PC-3 (cell line): ENCODE data around the gene ASPRV1. TPM values are rescaled to one million over a fixed set of nuclear protein-coding genes. Genes with fewer than 3 reads are reported as not detected.

Source experiments
- ATAC-seq: fragments of 200-7000 bp; cut with Tn5 transposase; 2 replicates; pipeline ENCODE4 v1.9.1; 2020; ENCODE audit warnings: mild to moderate bottlenecking, moderate library complexity
- BruUV-seq: library from RNA; stranded (reverse); fragments of 400-500 nt; replicated peaks from 2 replicates; lab custom pipeline; 2021; lab: Mats Ljungman, UMichigan
- CTCF ChIA-PET: fragments of 300-600 bp; sonication (Branson Sonifier 250); formaldehyde crosslinking; loops from one replicate; lab custom pipeline; 2022; ENCODE audit warnings: antibody characterized with exemption; lab: Charles Lee
- POLR2A ChIA-PET: fragments of 300-600 bp; sonication (Branson Sonifier 250); formaldehyde crosslinking; loops from one replicate; lab custom pipeline; 2022; ENCODE audit warnings: antibody characterized with exemption; ENCODE audit not compliant: unreplicated experiment; lab: Charles Lee
- DNase-seq: peaks from one replicate; pipeline ENCODE4 v3.0.0-alpha.2; 2015
- H2AFZ ChIP-seq: fragments of 300-600 bp; sonication (generic); 2 replicates; pipeline ENCODE4 v1.6.0; 2016; ENCODE audit warnings: antibody characterized with exemption, low read length
- H3F3A ChIP-seq: fragments of 300-600 bp; sonication (generic); one replicate; pipeline ENCODE4 v1.6.0; 2017; ENCODE audit warnings: antibody characterized with exemption, low read length, control low read depth, mild to moderate bottlenecking; ENCODE audit not compliant: unreplicated experiment
- H3K27ac ChIP-seq: fragments of 300-600 bp; sonication (generic); 2 replicates; pipeline ENCODE4 v1.5.1; 2016; ENCODE audit warnings: mild to moderate bottlenecking, low read length
- H3K27me3 ChIP-seq: fragments of 300-600 bp; sonication (generic); 2 replicates; pipeline ENCODE4 v1.6.1; 2016; ENCODE audit warnings: low read length, mixed read lengths
- H3K36me3 ChIP-seq: fragments of 300-600 bp; sonication (generic); 2 replicates; pipeline ENCODE4 v1.6.1; 2016; ENCODE audit warnings: low read depth, mixed run types, low read length, mixed read lengths
- H3K4me1 ChIP-seq: fragments of 300-600 bp; sonication (generic); 2 replicates; pipeline ENCODE4 v1.5.1; 2016; ENCODE audit warnings: low read length; ENCODE audit not compliant: insufficient read depth
- H3K4me2 ChIP-seq: fragments of 300-600 bp; sonication (generic); 2 replicates; pipeline ENCODE4 v1.6.0; 2016; ENCODE audit warnings: low read length
- H3K4me3 ChIP-seq: fragments of 300-600 bp; sonication (generic); 2 replicates; pipeline ENCODE4 v1.5.1; 2016; ENCODE audit warnings: mild to moderate bottlenecking, low read length, mixed read lengths
- H3K79me2 ChIP-seq: fragments of 300-600 bp; sonication (generic); 2 replicates; pipeline ENCODE4 v1.6.1; 2017; ENCODE audit warnings: low read length, mixed read lengths
- H3K9ac ChIP-seq: fragments of 300-600 bp; sonication (generic); 2 replicates; pipeline ENCODE4 v1.6.0; 2016; ENCODE audit warnings: mild to moderate bottlenecking, low read length
- H3K9me2 ChIP-seq: fragments of 300-600 bp; sonication (generic); replicated peaks from 2 replicates; pipeline ENCODE4 v1.6.1; 2016; ENCODE audit warnings: mixed run types, low read length, mixed read lengths
- H3K9me3 ChIP-seq: fragments of 300-600 bp; sonication (generic); 2 replicates; pipeline ENCODE4 v1.6.1; 2016; ENCODE audit warnings: low read length, mixed read lengths
- H4K20me1 ChIP-seq: fragments of 300-600 bp; sonication (generic); 2 replicates; pipeline ENCODE4 v1.6.1; 2016; ENCODE audit warnings: low read length, mixed read lengths
- EZH2 ChIP-seq: fragments of 300-600 bp; sonication (generic); IDR thresholded peaks from one replicate; pipeline ENCODE4 v1.6.1; 2017; ENCODE audit warnings: antibody characterized with exemption, mild to moderate bottlenecking, low read length; ENCODE audit not compliant: unreplicated experiment
- EZH2phosphoT487 ChIP-seq: fragments of 300-600 bp; sonication (generic); IDR thresholded peaks from 2 replicates; pipeline ENCODE4 v1.6.1; 2018; ENCODE audit warnings: mild to moderate bottlenecking, antibody characterized with exemption, low read length, borderline replicate concordance
- intact Hi-C: fragments of 100-400 bp; cut with micrococcal nuclease; formaldehyde crosslinking; loops from 2 replicates; pipeline ENCODE4 v1.9.0; 2023
- total RNA-seq: library from RNA; depleted of rRNA; stranded (reverse); fragments of >200 nt; gene quantifications from 2 replicates; pipeline ENCODE4 v1.2.3, GENCODE V29; 2014
- TF ChIP-seq, protein P1 (sequence below): fragments of 300-600 bp; sonication (generic); conservative IDR thresholded peaks from 2 replicates; pipeline ENCODE4 v1.5.1; 2017; ENCODE audit warnings: antibody characterized with exemption, low read depth, mild to moderate bottlenecking, low read length

ASPRV1 gene
- total RNA-seq, 1 experiment from 2014 or later: not detected

- DNase-seq (no peak), ATAC-seq (no peak)
- H3K4me3 ChIP-seq: no peak overlapping the region
- no peaks in the 10 kb centered on the region for H3K9me3 ChIP-seq
- H3K27ac ChIP-seq: no peak overlapping the region
- no peak overlapping the region for H2AFZ ChIP-seq
- no TSS peak for BruUV-seq
- no peak for TF ChIP-seq EZH2
- no peak for TF ChIP-seq EZH2phosphoT487
- TF ChIP-seq, protein P1, sequence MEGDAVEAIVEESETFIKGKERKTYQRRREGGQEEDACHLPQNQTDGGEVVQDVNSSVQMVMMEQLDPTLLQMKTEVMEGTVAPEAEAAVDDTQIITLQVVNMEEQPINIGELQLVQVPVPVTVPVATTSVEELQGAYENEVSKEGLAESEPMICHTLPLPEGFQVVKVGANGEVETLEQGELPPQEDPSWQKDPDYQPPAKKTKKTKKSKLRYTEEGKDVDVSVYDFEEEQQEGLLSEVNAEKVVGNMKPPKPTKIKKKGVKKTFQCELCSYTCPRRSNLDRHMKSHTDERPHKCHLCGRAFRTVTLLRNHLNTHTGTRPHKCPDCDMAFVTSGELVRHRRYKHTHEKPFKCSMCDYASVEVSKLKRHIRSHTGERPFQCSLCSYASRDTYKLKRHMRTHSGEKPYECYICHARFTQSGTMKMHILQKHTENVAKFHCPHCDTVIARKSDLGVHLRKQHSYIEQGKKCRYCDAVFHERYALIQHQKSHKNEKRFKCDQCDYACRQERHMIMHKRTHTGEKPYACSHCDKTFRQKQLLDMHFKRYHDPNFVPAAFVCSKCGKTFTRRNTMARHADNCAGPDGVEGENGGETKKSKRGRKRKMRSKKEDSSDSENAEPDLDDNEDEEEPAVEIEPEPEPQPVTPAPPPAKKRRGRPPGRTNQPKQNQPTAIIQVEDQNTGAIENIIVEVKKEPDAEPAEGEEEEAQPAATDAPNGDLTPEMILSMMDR: no peak
- H3F3A ChIP-seq: no peaks in the 10 kb centered on the region
- CTCF ChIA-PET: no interaction called here
- intact Hi-C loops: loop anchor here (5.0 kb wide), 1 partner anchor 78 kb away; the partner anchor contains the start of gene MXD1
- H3K4me1 ChIP-seq: peaks cover 37% of the 10 kb centered on the region
- H3K27me3 ChIP-seq: no peaks in the 10 kb centered on the region
- no peaks in the 10 kb centered on the region for H4K20me1 ChIP-seq
- H3K9ac ChIP-seq: no peak overlapping the region
- H3K4me2 ChIP-seq: no peak overlapping the region
- no peaks in the 10 kb centered on the region for H3K9me2 ChIP-seq
- POLR2A ChIA-PET: no interaction called here
- no peaks in the 10 kb centered on the region for H3K79me2 ChIP-seq
- H3K36me3 ChIP-seq: no peaks in the 10 kb centered on the region
These were observed 34.1 kb upstream of the ASPRV1 start for GRCh38 chr2:69995511-69995910.

DNA sequence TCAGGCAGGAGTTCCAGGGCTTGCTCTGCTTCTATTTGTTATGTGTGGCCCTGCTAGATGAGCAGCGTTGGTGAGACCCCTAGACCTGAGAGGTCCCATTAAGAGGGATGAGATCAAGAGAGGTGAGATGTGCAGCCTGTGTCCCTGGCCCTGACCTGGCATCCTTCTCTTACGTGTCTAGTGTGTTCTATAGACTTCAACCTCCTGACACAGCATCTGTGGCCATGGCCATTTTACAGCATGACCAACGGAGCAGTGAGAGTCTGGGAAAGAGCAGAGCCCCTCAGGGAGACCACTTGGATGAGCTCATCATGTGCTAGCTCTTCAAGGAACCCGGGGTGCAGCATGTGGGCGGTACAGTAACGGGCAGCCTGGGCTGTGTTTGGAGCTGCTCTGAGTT lies 32.7 kb upstream of the ASPRV1 start:
- DNase-seq: no peak
- H3K27me3 ChIP-seq: no peaks in the 10 kb centered on the region
- TF ChIP-seq EZH2 (no peak), EZH2phosphoT487 (no peak)
- TF ChIP-seq, protein P1: no peak
- H3K9ac ChIP-seq: no peak overlapping the region
- no peaks in the 10 kb centered on the region for H3K9me2 ChIP-seq
- POLR2A ChIA-PET: no interaction called here
- peaks cover 36% of the 10 kb centered on the region for H3K4me1 ChIP-seq
- CTCF ChIA-PET: interaction anchor here (0.7 kb wide), 1 partner anchor 75 kb away, joined by 4 read pairs; no protein-coding TSS in a partner anchor
- intact Hi-C loops: no loop called here
- H3F3A ChIP-seq: no peaks in the 10 kb centered on the region
- no TSS peak for BruUV-seq
- H3K79me2 ChIP-seq: no peaks in the 10 kb centered on the region
- no peak for ATAC-seq
- H3K4me3 ChIP-seq: no peak overlapping the region
- no peak overlapping the region for H3K4me2 ChIP-seq
- H2AFZ ChIP-seq: no peak overlapping the region
- H3K27ac ChIP-seq: no peak overlapping the region
- H3K9me3 ChIP-seq: no peaks in the 10 kb centered on the region
- H3K36me3 ChIP-seq: no peaks in the 10 kb centered on the region
- H4K20me1 ChIP-seq: no peaks in the 10 kb centered on the region

GRCh38 chr2:69993708-69994107 lies 32.3 kb upstream of the ASPRV1 start:
- Histone ChIP-seq H3K27me3 (no peaks in the 10 kb centered on the region), H3F3A (no peaks in the 10 kb centered on the region), H3K9me3 (no peaks in the 10 kb centered on the region), H3K79me2 (no peaks in the 10 kb centered on the region), H4K20me1 (no peaks in the 10 kb centered on the region), H3K4me2 (no peak overlapping the region), H3K36me3 (no peaks in the 10 kb centered on the region), H3K9me2 (no peaks in the 10 kb centered on the region), H3K27ac (no peak overlapping the region), H3K9ac (no peak overlapping the region), H3K4me1 (peaks cover 36% of the 10 kb centered on the region), H3K4me3 (no peak overlapping the region), H2AFZ (no peak overlapping the region)
- intact Hi-C loops: no loop called here
- ChIA-PET POLR2A (no interaction called here), CTCF (no interaction called here)
- TF ChIP-seq, protein P1: no peak
- TF ChIP-seq EZH2phosphoT487 (no peak), EZH2 (no peak)
- BruUV-seq: no TSS peak
- ATAC-seq (no peak), DNase-seq (no peak)
